ENCODE data around the gene HSPD1. TPM values are rescaled to one million over a fixed set of nuclear protein-coding genes. Genes with fewer than 3 reads are reported as not detected.

The HSPD1 gene
- total and polyA plus RNA-seq, 2 of the 13 experiments (the other 11 are each of a cell fraction or from before 2014, with no cell fraction given) = 685 to 2,610 TPM

DNA sequence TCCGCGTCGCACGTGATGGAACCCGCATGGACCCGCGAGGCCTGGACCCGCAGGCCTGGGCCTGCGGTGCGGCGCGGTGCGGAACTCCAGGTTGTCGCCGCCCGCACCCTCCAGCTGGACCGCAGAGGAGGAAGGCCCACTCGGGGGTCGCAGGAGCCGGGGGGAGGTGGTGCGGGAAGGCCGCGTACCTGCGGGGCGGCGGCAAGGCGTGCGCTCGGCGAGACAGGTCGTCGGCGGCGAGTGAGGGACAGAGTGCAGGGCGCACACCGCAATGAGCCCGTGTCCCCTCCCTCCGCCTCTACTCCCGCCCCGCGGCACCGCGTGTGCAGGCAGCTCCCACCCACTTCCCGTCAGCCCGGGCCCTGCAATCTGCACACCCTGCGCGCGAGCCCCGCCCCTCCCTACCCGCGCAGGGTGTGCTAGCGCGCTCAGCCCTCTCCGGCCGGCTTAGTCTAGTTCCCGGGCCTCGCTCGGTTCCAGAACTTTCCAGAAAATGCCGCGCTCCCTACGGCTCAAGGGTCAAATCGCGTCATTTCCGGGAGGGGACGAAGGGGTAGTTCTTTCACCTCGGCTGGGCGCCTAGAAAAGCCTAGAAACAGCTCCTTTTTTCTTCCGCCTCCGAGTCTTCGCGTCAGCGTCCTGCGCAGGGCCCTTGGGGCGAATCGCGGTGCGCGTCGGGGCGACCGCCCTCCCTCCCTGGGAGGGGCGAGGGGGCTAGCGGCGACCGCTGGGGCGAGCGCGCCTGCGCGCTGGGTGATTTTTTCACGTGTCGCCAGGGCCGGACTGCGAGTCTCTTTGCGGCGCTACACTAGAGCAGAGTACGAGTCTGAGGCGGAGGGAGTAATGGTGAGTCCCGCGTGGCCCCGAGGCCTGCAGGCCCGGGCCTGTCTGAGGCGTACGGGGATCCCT lies at the start of gene HSPD1, which contains the start of gene HSPE1 (continued):
- TF ChIP-seq, protein P1, sequence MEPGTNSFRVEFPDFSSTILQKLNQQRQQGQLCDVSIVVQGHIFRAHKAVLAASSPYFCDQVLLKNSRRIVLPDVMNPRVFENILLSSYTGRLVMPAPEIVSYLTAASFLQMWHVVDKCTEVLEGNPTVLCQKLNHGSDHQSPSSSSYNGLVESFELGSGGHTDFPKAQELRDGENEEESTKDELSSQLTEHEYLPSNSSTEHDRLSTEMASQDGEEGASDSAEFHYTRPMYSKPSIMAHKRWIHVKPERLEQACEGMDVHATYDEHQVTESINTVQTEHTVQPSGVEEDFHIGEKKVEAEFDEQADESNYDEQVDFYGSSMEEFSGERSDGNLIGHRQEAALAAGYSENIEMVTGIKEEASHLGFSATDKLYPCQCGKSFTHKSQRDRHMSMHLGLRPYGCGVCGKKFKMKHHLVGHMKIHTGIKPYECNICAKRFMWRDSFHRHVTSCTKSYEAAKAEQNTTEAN (CRISPR knock-in tag; conservative IDR thresholded peaks at IDR 0.05) = no peak; the same call in 1 of the 2 replicates
- peak; percentile 100 for TF ChIP-seq PHF21A (CRISPR knock-in tag; IDR thresholded peaks at IDR 0.05)
- TF ChIP-seq ZNF24 (IDR thresholded peaks at IDR 0.05) = peak; percentile 71; the same call in 1 of the 2 replicates
- peak; percentile 98; the same call in 1 of the 2 replicates for TF ChIP-seq CENPT (CRISPR knock-in tag; IDR thresholded peaks at IDR 0.05; ENCODE audit: low read depth)
- peak; percentile 31; the same call in 1 of the 2 replicates for TF ChIP-seq ZNF652 (CRISPR knock-in tag; IDR thresholded peaks at IDR 0.05; ENCODE audit: borderline replicate concordance, low read depth)
- TF ChIP-seq SCMH1 (CRISPR knock-in tag; IDR thresholded peaks at IDR 0.05; ENCODE audit: borderline replicate concordance) = no peak
- no peak for TF ChIP-seq RFX1 (IDR thresholded peaks at IDR 0.05)
- peak; percentile 90 for TF ChIP-seq SAP130 (CRISPR knock-in tag; IDR thresholded peaks at IDR 0.05; ENCODE audit: low read depth)
- TF ChIP-seq KDM6A (CRISPR knock-in tag; IDR thresholded peaks at IDR 0.05; ENCODE audit: low read depth) = no peak
- peak; percentile 95 for TF ChIP-seq ZNF253 (CRISPR knock-in tag; IDR thresholded peaks at IDR 0.05; ENCODE audit: borderline replicate concordance)
- TF ChIP-seq ZNF549 (CRISPR knock-in tag; IDR thresholded peaks at IDR 0.05) = peak; percentile 33; the same call in 1 of the 2 replicates
- TF ChIP-seq, protein P2, sequence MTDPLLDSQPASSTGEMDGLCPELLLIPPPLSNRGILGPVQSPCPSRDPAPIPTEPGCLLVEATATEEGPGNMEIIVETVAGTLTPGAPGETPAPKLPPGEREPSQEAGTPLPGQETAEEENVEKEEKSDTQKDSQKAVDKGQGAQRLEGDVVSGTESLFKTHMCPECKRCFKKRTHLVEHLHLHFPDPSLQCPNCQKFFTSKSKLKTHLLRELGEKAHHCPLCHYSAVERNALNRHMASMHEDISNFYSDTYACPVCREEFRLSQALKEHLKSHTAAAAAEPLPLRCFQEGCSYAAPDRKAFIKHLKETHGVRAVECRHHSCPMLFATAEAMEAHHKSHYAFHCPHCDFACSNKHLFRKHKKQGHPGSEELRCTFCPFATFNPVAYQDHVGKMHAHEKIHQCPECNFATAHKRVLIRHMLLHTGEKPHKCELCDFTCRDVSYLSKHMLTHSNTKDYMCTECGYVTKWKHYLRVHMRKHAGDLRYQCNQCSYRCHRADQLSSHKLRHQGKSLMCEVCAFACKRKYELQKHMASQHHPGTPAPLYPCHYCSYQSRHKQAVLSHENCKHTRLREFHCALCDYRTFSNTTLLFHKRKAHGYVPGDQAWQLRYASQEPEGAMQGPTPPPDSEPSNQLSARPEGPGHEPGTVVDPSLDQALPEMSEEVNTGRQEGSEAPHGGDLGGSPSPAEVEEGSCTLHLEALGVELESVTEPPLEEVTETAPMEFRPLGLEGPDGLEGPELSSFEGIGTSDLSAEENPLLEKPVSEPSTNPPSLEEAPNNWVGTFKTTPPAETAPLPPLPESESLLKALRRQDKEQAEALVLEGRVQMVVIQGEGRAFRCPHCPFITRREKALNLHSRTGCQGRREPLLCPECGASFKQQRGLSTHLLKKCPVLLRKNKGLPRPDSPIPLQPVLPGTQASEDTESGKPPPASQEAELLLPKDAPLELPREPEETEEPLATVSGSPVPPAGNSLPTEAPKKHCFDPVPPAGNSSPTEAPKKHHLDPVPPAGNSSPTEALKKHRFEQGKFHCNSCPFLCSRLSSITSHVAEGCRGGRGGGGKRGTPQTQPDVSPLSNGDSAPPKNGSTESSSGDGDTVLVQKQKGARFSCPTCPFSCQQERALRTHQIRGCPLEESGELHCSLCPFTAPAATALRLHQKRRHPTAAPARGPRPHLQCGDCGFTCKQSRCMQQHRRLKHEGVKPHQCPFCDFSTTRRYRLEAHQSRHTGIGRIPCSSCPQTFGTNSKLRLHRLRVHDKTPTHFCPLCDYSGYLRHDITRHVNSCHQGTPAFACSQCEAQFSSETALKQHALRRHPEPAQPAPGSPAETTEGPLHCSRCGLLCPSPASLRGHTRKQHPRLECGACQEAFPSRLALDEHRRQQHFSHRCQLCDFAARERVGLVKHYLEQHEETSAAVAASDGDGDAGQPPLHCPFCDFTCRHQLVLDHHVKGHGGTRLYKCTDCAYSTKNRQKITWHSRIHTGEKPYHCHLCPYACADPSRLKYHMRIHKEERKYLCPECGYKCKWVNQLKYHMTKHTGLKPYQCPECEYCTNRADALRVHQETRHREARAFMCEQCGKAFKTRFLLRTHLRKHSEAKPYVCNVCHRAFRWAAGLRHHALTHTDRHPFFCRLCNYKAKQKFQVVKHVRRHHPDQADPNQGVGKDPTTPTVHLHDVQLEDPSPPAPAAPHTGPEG (CRISPR knock-in tag; IDR thresholded peaks at IDR 0.05) = no peak; the same call in none of the 2 replicates
- peak; percentile 93; the same call in 1 of the 2 replicates for TF ChIP-seq ZNF670 (CRISPR knock-in tag; IDR thresholded peaks at IDR 0.05; ENCODE audit: borderline replicate concordance)
- TF ChIP-seq, protein P3, sequence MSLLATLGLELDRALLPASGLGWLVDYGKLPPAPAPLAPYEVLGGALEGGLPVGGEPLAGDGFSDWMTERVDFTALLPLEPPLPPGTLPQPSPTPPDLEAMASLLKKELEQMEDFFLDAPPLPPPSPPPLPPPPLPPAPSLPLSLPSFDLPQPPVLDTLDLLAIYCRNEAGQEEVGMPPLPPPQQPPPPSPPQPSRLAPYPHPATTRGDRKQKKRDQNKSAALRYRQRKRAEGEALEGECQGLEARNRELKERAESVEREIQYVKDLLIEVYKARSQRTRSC (CRISPR knock-in tag; IDR thresholded peaks at IDR 0.05; ENCODE audit: low read depth) = peak; percentile 95
- TF ChIP-seq MZF1 (CRISPR knock-in tag; IDR thresholded peaks at IDR 0.05; ENCODE audit: borderline replicate concordance) = no peak; the same call in none of the 2 replicates
- TF ChIP-seq KLF11 (CRISPR knock-in tag; IDR thresholded peaks at IDR 0.05) = peak; percentile 94
- TF ChIP-seq ZFP82 (CRISPR knock-in tag; IDR thresholded peaks at IDR 0.05; ENCODE audit: borderline replicate concordance) = peak; percentile 78
- TF ChIP-seq SMAD9 (CRISPR knock-in tag; IDR thresholded peaks at IDR 0.05) = no peak
- TF ChIP-seq CBX2 (IDR thresholded peaks at IDR 0.05; ENCODE audit: low read depth, low read length) = no peak
- peak; percentile 81; the same call in 1 of the 2 replicates for TF ChIP-seq CBX2 (CRISPR knock-in tag; IDR thresholded peaks at IDR 0.05; ENCODE audit: low read depth)
- TF ChIP-seq ZNF552 (CRISPR knock-in tag; IDR thresholded peaks at IDR 0.05; ENCODE audit: borderline replicate concordance) = peak; percentile 83
- TF ChIP-seq ATF1 (CRISPR knock-in tag; IDR thresholded peaks at IDR 0.05) = peak; percentile 98
- peak; percentile 94; the same call in 1 of the 2 replicates for TF ChIP-seq ZNF850 (CRISPR knock-in tag; conservative IDR thresholded peaks at IDR 0.05)
